ENCODE results near the gene CFAP58. TPM values are rescaled to one million over a fixed set of nuclear protein-coding genes. Genes with fewer than 3 reads are reported as not detected.
A peak's percentile ranks its signal among the peaks of the same experiment; 100 is the strongest.

CFAP58 gene
- total RNA-seq, 2 donors from 2014 or later: 1.3 to 1.5 TPM

DNA sequence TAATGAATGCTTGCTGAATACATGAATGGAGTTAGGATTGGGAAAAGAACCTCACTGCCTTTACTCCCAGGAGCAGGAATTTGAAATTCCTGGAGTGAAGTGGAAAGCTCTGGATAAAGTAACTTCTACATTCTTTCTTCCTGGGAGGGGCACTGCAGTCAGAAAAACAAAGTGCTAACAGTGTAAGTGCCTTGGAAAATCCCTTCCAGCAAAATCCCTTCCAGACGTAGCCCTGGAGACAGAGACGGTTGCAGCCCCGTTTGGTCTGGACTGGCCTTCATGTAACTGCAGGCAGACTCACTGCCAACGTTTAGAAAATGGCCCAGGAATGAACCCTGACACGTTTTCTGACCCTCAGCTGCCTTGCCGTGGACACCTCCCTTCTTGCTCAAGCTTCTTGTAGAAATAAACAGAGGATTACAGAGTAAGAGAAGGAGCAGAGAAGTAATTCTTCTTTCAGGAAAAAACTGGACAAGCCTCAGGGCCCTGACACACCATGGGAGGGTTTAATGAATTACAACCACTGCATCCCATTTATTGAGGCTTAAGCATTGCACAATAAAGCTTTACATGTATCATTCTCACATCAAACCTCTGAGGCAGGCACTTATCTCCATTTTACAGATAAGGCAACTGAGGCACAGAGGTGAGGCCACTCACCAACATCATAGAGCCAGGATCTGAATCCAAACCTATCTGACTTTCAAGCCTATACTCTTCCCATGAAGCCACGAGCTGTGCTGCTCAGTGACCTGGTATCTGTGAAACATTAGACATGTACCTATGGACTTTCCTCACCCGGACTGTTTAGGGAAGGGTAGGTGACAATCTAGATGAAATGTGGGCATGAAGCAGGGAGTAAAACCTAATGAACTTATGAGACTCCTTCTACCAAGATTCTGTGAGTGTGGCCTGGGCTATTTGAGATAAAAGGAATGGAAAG, 23.2 kb upstream of the CFAP58 start:
- peaks cover 0 to 8% of the 10 kb centered on the region in 2 donors for H3K36me3 Mint-ChIP-seq
- ATAC-seq (no peak), DNase-seq (ENCODE audit: low spot score in 2 of 2) (no peak)

DNA sequence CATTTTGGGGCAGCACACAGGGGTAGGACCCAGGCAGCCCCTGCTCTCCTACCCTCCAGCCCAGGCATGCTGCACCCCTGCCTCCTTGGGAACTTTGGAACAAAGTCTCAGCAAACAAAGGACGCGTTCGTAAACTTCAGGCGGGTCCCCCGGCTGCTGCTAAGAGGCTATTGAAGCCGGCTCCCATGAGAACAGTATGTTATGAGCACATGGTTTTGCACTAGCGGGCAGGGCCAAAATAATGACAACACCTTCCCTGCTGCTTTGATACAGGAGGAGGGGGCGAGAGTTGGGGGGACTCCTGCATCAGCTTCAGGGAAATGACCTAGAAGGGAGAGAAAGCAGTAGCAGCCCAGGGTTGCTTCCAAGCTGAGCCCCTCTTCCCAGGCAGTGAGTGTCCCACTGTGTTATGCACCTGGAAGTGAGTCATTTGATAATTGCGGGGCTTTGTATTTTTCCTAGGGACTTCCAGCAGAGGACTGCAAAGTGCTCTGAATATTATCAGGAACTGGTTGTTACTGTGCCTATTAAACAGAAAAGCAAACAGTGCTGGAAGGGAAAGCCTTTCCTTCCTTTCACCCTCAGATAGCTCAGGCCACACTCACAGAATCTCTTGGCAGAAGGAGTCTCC, 22.3 kb upstream of the CFAP58 start:
- Mint-ChIP-seq H3K9me3 (no peaks in the 10 kb centered on the region), H3K36me3 (peaks cover 0 to 7% of the 10 kb centered on the region in 2 donors), H3K27ac (peak overlapping the region in 1 of 2 donors; percentile 94)
- peak in 1 of 2 donors; percentile 35 for DNase-seq (ENCODE audit: low spot score in 2 of 2)
- no peak for ATAC-seq

More for the DNA sequence above, 23.2 kb upstream of the CFAP58 start:
- H3K9me3 Mint-ChIP-seq: no peaks in the 10 kb centered on the region
- peak overlapping the region; percentile 66 to 94 for H3K27ac Mint-ChIP-seq

DNA sequence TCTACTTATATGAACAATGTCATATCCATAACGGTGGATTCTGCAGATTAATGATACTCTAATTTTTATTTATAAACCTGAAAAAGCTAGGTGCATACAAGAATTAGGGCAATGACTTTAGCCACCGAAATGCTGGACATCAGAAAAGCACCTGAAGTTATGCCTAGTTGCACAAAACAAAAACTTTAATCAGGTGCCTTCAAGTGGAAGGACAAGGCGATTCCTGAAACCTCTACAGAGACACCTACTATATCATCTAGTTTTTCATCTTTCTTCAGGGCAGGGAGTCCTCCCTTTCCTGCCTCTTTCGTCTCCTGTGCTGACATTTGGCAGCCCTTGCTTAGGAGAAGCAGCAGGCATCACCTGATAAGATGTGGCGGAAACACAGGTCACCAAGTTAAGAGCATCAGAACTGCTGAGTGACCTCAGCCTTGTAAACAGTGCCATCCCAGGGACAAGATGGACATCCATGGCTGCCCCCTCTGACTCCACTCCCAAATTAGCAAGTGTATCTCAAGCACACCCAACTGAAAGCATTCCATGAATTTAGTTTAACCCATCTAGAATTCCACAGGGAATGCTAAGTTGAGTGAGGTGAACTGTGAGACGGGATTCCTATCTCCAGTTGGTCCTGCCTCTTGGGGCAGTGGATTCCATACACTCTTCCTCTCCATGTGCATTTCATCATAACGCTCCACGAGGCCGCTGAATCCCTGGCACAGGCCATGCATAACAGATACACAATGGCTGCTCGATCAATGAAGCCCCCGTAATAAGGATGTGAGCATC, 21.2 kb upstream of the CFAP58 start:
- Mint-ChIP-seq H3K9me3 (no peaks in the 10 kb centered on the region), H3K36me3 (peaks cover 7 to 13% of the 10 kb centered on the region in 2 donors), H3K27ac (no peak overlapping the region)
- ATAC-seq (no peak), DNase-seq (ENCODE audit: low spot score in 2 of 2) (peak in 1 of 2 donors; percentile 40)

DNA sequence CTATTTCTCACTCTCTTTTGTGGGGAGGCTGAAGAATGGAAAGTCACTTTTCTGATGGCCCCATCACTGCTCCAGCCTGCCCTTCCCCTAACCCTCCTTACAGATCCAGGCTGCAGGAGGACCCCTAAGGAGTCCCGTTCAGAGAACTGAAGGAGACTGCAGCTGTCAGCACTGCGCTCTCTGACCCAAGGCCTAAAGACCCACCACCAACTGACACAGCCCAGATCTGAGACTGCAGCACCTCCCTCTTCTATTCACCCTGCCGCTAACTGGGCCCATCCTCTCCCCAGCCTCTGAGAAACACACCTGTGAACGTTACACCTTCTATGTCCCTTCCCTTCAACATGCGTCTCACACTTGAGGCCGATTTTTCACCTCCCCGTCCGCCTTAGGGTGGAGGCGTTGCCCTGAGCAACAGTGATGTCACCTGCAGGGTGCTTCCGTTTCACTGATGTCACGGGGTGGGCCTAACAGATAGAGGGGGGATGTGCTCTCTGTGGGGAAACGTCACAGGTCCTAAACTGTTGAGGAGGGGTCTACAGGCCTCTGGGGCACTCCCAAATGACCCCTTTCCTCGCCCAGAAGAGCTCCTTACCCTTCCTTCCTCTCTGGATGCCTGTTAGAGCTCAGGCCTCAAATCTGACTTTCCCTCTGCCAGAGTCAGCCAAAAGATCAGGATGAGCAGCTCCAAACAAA, 20.5 kb upstream of the CFAP58 start:
- peaks cover 10 to 15% of the 10 kb centered on the region in 2 donors for H3K36me3 Mint-ChIP-seq
- H3K27ac Mint-ChIP-seq: peak overlapping the region; percentile 72 to 91
- ATAC-seq (no peak), DNase-seq (ENCODE audit: low spot score in 2 of 2) (peak in 1 of 2 donors; percentile 57)
- no peaks in the 10 kb centered on the region for H3K9me3 Mint-ChIP-seq

DNA sequence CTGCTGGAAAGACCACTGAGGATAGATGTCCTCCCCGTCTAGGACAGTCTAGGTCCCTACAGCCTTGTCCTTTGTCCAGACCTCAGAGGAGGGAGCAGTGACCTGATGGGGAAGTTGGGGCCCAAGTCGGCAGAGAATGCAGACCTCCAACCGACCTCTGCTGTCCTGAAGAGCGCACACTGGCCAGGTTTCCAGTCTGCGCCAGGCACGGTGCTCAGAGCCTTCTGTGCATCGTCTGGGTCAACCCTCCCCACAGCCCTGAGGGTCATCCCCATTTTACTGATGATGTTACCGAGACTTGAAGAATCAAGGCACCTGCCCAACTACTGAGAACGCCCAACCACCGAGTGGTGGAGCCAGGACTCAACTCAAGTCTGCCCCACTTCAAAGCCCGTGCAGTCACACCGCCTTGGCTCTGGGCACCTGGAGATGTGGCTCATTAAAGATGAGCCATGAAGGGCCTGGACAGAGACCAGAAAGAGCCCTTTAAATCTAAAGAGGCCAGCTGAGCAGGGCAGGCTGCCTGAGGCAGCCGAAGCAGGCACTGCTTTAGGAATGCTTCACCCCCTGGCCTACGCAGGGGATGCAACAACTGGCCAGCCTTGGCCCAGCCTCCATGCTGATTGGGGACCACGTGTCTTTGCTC, 19.8 kb upstream of the CFAP58 start:
- H3K27ac Mint-ChIP-seq: peak overlapping the region; percentile 72 to 91
- ATAC-seq (no peak), DNase-seq (ENCODE audit: low spot score in 2 of 2) (peak in 1 of 2 donors; percentile 50)
- H3K36me3 Mint-ChIP-seq: peaks cover 14 to 20% of the 10 kb centered on the region in 2 donors
- H3K9me3 Mint-ChIP-seq: no peaks in the 10 kb centered on the region

DNA sequence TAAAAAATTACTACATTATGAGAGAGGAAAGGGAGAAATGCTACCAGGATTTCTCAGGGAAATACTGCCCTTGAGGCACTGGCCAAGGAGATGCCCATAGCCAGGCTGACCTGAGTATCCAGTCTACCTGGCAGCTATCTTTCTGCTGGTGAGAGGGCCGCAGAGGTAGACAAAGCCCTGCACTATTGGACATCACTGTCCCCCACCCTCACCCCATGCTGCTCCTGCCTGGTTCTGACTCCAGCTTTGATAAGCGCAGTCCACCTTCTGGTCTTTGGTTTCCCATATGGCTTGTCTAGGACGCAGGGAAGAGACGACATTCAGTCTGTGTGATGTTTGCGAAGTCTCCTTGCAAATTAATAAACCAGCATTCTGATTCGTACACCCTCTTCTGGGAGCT, 19.1 kb upstream of the CFAP58 start:
- Mint-ChIP-seq H3K27ac (peak overlapping the region; percentile 7 to 50), H3K36me3 (peaks cover 14 to 20% of the 10 kb centered on the region in 2 donors), H3K9me3 (no peaks in the 10 kb centered on the region)
- no peak for ATAC-seq
- no peak for DNase-seq (ENCODE audit: low spot score in 2 of 2)

DNA sequence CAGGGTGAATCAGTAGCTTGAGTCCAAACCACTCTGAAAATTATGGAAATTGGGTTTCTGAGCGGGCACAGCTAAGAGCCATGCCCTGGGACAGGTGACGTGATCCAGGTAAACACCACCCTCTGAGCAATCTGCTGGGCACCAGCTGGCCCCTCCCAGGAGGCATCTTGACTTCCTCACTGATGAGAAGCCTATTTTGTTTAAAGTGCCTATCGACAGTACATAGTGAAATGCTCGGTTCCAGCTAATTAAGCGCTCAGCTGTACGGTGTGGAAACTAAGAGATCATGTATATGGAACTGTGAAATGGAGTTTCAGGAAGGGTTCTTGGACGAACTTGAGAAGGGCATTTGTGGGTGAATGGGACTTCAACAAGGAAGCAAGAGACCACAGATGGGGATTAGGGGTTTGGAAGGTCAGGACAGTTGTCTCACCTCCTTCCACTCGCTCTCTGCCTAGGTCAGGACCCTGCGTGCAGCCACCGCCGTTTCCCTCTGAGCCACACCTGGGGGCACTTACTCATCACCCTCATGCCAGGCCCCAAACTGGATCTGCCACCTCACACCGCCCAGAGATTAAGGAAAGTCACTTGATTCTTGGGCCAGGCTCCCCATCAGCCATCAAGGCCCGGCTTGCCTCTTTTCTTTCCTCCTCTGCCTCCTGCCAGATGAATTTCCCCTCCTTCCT, 18.5 kb upstream of the CFAP58 start:
- ATAC-seq: no peak

DNA sequence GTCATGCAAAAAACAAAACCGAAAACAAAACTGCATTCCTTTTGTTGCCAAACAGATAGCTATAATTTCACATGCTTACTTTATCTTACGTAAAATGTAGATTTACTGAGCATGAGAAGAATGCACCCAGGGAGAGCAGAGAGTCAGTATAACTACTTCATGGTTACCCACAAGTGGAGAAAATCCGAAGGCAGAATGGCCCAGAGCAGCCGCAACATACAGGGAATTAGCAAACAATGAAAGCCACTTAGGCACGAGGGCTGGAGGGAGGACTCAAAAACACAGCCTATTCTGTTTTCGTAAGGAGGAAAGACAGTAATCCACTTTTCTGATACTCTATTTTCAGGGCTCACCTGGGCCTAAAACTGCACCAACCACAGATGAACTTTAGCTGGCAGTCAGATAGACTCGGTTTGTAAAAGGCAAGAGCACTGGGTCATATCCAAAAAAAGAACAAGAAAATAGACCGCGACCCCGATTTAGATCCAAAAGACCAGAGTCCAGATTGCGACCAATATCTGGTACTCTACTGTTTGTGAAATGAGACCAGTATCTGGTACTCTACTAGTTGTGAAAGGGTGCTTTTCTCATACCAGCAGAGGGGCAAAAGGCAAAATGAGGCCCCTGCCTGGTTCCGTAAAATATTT, 16.7 kb upstream of the CFAP58 start:
- no peak for ATAC-seq
- Mint-ChIP-seq H3K27ac (peak overlapping the region; percentile 96 to 97), H3K36me3 (peaks cover 14 to 20% of the 10 kb centered on the region in 2 donors), H3K9me3 (no peaks in the 10 kb centered on the region)
- no peak for DNase-seq (ENCODE audit: low spot score in 2 of 2)

More for the DNA sequence above, 18.5 kb upstream of the CFAP58 start:
- Mint-ChIP-seq H3K9me3 (no peaks in the 10 kb centered on the region), H3K36me3 (peaks cover 14 to 20% of the 10 kb centered on the region in 2 donors), H3K27ac (peak overlapping the region; percentile 7 to 50)
- no peak for DNase-seq (ENCODE audit: low spot score in 2 of 2)

DNA sequence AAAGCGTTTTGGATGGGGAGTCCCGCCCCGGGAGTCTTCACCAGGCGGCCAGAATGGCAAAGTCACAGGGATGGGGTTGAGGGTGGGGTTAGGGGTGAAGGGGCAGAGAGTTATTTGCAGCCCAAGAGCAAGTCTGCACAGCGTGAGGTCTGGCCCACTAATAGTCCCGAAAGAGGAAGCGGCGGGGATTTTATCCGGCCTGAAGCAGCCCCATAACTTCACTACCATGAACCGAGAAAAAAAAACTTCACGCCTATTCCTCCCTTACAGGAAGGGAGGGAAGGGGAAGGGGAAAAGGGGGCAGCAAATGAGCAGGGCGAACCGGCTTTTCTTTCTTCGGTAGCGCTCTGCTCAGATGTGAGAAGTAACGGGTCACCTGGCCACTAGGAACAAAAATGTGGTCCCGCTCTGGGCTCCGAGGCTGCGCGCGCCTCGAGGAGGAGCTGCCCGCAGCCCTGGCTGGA, 16.1 kb upstream of the CFAP58 start:
- Mint-ChIP-seq H3K27ac (peak overlapping the region; percentile 81 to 96), H3K36me3 (peaks cover 14 to 20% of the 10 kb centered on the region in 2 donors), H3K9me3 (no peaks in the 10 kb centered on the region)
- DNase-seq (ENCODE audit: low spot score in 2 of 2): no peak
- peak; percentile 34 to 42 for ATAC-seq

DNA sequence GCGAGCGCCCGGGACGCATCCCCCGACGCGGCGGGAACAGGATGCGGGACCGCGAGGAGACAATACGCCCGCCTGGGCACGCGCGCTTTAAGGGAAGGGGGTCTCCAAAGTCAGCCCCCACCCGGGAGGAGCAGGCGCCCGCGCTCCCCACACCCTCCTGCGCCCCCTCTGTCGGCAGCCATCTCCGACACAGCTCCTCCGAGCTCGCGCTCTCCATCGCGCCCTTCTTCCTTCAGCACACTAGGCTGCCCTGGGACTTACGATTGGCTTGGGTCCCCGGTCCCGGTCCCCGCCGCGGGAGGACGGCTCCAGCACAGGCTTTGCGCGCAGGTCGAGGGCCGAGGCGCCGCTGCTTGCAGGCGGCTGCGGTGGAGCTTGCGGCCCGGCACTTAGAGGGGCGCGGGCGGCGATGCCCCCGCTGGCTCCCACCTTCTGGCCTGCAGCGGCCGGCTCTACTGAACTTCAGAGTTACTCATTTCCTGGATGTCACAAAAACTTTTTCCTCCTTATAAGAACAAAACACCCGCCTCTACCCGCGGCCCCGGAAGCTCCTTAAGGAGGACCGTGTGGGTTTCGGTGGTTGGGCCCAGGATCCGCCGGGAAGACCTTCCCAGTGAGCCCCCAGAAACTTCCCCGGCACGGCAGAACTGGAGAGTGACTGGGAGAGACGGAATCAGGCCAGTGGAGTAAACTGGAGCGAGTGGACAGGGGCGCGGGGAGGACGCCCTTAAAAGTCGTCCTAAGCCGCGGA, 15.5 kb upstream of the CFAP58 start, which contains the start of gene ITPRIP:
ITPRIP (minus strand) TSS at position 481 of the 751 bp plus-strand sequence. CDS start 22,414 bp downstream, outside the sequence.
- peaks cover 14 to 20% of the 10 kb centered on the region in 2 donors for H3K36me3 Mint-ChIP-seq
- ATAC-seq (peak; percentile 82 to 89), DNase-seq (ENCODE audit: low spot score in 2 of 2) (peak; percentile 64 to 87)
- no peaks in the 10 kb centered on the region for H3K9me3 Mint-ChIP-seq
- H3K27ac Mint-ChIP-seq: peak within 1 kb of the TSS; percentile 96 to 100

DNA sequence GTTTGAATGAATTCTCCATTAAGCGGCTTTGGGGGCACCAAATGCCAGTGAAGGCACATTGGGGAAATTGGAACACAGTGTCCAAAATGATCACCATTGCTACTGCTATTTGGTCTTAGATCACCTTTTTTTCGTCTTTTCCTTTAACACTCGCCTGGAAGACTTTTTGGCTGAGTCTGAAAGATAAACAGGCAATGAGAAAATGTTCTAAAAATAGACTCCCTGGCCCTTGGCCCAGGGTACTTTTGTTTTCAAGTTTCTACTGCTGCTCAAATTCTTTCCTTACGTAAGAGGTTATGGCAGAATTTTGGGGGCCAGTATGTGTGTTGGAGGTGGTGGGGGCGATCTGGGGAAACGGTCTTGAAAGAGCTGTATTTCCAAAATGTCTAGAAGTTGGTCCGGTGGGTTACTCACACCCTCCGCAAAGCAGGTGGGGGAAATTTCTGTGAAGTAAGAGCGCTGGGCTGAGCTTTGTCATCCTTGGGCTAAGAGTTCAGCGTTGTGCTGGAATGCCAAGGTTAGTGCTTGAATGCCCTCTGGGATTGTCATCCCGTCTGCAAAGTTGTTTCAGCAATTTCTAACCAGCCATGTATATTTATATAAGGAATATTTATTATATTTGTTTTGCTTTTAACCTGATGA, 14.0 kb upstream of the CFAP58 start:
- H3K36me3 Mint-ChIP-seq: peaks cover 13 to 14% of the 10 kb centered on the region in 2 donors
- no peak for DNase-seq (ENCODE audit: low spot score in 2 of 2)

DNA sequence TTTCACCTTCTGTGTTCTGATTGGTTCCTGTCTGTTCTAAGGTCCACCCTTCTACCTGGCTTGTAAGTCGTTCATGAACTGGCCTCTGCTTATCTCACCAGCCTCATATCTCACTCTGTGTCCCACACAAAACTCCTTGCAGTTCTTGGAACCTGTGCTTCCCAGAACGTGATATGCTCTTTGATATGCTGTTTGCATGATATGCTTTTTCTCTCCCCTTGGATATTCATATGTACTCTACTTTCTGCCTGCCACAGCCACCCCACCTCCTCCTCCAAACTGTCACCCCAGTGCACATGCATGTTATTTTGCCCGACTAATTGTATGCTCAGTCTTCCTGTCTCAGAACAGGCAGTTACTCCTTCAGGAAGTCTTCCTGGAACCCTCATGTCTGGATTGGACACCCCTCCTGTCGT, 13.5 kb upstream of the CFAP58 start:
- peaks cover 0 to under 1% of the 10 kb centered on the region in 2 donors for H3K9me3 Mint-ChIP-seq
- peaks cover 13 to 14% of the 10 kb centered on the region in 2 donors for H3K36me3 Mint-ChIP-seq
- no peak overlapping the region for H3K27ac Mint-ChIP-seq
- DNase-seq (ENCODE audit: low spot score in 2 of 2) (no peak), ATAC-seq (no peak)

More for the DNA sequence above, 14.0 kb upstream of the CFAP58 start:
- H3K27ac Mint-ChIP-seq: peak overlapping the region; percentile 44 to 96
- H3K9me3 Mint-ChIP-seq: no peaks in the 10 kb centered on the region
- ATAC-seq: no peak

DNA sequence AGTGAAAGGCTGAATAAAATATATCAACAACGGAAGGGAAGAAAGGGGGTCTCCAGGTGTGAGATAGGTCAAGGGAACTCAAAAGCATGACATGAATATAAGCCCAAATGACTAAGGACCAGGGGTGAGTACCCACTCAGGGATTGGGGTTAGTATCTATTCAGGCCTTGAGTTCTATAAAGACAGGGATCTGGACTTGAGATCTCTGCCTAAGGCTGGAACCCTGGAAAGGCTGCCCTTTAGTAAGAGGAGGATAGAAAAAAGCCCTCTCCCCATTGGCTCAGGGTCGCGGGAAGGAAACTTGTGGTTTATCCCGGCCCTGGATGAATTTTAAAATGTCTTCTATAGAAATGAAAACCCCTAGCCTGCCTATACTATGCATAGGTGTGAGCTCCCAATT, 13.0 kb upstream of the CFAP58 start:
- Mint-ChIP-seq H3K9me3 (peaks cover 3 to 6% of the 10 kb centered on the region in 2 donors), H3K27ac (no peak overlapping the region), H3K36me3 (peaks cover 14 to 18% of the 10 kb centered on the region in 2 donors)
- no peak for DNase-seq (ENCODE audit: low spot score in 2 of 2)
- no peak for ATAC-seq
